Hepatocyte (in vitro differentiated cells): Measurements from ENCODE around the gene MXRA7. TPM values are rescaled to one million over a fixed set of nuclear protein-coding genes. Genes with fewer than 3 reads are reported as not detected.

Experiments
- DNase-seq: peaks from one replicate; pipeline ENCODE4 v3.0.0-alpha.2; 2016; ENCODE audit warnings: low spot score
- H2AFZ ChIP-seq: fragments of 200-600 bp; sonication (generic); 2 replicates; pipeline ENCODE4 v1.6.0; 2016; ENCODE audit warnings: antibody characterized with exemption, mild to moderate bottlenecking
- H3K27ac ChIP-seq: fragments of 200-600 bp; sonication (generic); 2 replicates; pipeline ENCODE4 v1.5.1; 2016; ENCODE audit warnings: mild to moderate bottlenecking
- H3K27me3 ChIP-seq: fragments of 200-600 bp; sonication (generic); 2 replicates; pipeline ENCODE4 v1.6.1; 2016
- H3K36me3 ChIP-seq: fragments of 200-600 bp; sonication (generic); replicated peaks from 2 replicates; pipeline ENCODE4 v1.5.1; 2016; ENCODE audit warnings: low read depth; ENCODE audit not compliant: insufficient read depth
- H3K4me1 ChIP-seq: fragments of 200-600 bp; sonication (generic); 2 replicates; pipeline ENCODE4 v1.5.1; 2016; ENCODE audit warnings: mild to moderate bottlenecking, moderate library complexity; ENCODE audit not compliant: insufficient read depth
- H3K4me2 ChIP-seq: fragments of 200-600 bp; sonication (generic); 2 replicates; pipeline ENCODE4 v1.6.0; 2016
- H3K4me3 ChIP-seq: fragments of 200-600 bp; sonication (generic); 2 replicates; pipeline ENCODE4 v1.5.1; 2016; ENCODE audit warnings: mild to moderate bottlenecking
- H3K79me2 ChIP-seq: fragments of 200-600 bp; sonication (generic); 2 replicates; pipeline ENCODE4 v1.6.0; 2017; ENCODE audit warnings: mild to moderate bottlenecking
- H3K9me2 ChIP-seq: fragments of 200-600 bp; sonication (generic); replicated peaks from 2 replicates; pipeline ENCODE4 v1.6.0; 2017; ENCODE audit warnings: mild to moderate bottlenecking; ENCODE audit not compliant: insufficient read depth
- H3K9me3 ChIP-seq: fragments of 200-600 bp; sonication (generic); 2 replicates; pipeline ENCODE4 v1.5.1; 2016; ENCODE audit warnings: low read depth, mild to moderate bottlenecking
- H4K20me1 ChIP-seq: fragments of 200-600 bp; sonication (generic); 2 replicates; pipeline ENCODE4 v1.6.0; 2016; ENCODE audit warnings: mild to moderate bottlenecking; ENCODE audit not compliant: insufficient read depth, poor library complexity, severe bottlenecking
- CTCF ChIP-seq: fragments of 200-600 bp; sonication (generic); IDR thresholded peaks from 2 replicates; pipeline ENCODE4 v1.5.1; 2016; ENCODE audit warnings: antibody characterized with exemption, mild to moderate bottlenecking; ENCODE audit not compliant: poor library complexity
- EZH2 ChIP-seq: fragments of 200-600 bp; sonication (generic); IDR thresholded peaks from 2 replicates; pipeline ENCODE4 v1.6.1; 2016; ENCODE audit warnings: antibody characterized with exemption, mild to moderate bottlenecking, borderline replicate concordance
- EZH2phosphoT487 ChIP-seq: fragments of 200-600 bp; sonication (generic); IDR thresholded peaks from one replicate; pipeline ENCODE4 v1.6.1; 2018; ENCODE audit warnings: antibody characterized with exemption, mild to moderate bottlenecking, low read depth, moderate library complexity; ENCODE audit not compliant: unreplicated experiment, severe bottlenecking
- WGBS: methylation state at CpG from one replicate; pipeline ENCODE4 v1.1.6; 2016; ENCODE audit warnings: low lambda C conversion rate; ENCODE audit errors: missing lambda C conversion rate; 5-methylcytosine and 5-hydroxymethylcytosine counted together
- polyA plus RNA-seq: library from polyadenylated mRNA; unstranded; fragments of >200 nt; fragmentation: Nextera tagmentation; extraction: Ambion mirVana; gene quantifications from 2 replicates; pipeline ENCODE4 v1.2.1, GENCODE V29; 2016
- total RNA-seq: library from RNA; depleted of rRNA; stranded (reverse); fragments of >200 nt; gene quantifications from 2 replicates; pipeline ENCODE4 v1.2.3, GENCODE V29; 2014

Gene MXRA7
- total and polyA plus RNA-seq, 2 experiments from 2014 or later = 101 to 117 TPM

- no peak overlapping the region for H3K4me2 ChIP-seq
- no peak for TF ChIP-seq CTCF
- TF ChIP-seq EZH2 = no peak
- no peak for TF ChIP-seq EZH2phosphoT487
- H3K4me1 ChIP-seq = no peaks in the 10 kb centered on the region
- 92% methylated on average over 12 of the region's 12 CpGs for WGBS
- no peaks in the 10 kb centered on the region for H3K79me2 ChIP-seq
- no peaks in the 10 kb centered on the region for H3K9me3 ChIP-seq
- H3K9me2 ChIP-seq = no peaks in the 10 kb centered on the region
- no peaks in the 10 kb centered on the region for H4K20me1 ChIP-seq
- no peaks in the 10 kb centered on the region for H3K27me3 ChIP-seq
- H3K4me3 ChIP-seq = no peak overlapping the region
- H2AFZ ChIP-seq = no peak overlapping the region
- DNase-seq = no peak
- no peak overlapping the region for H3K27ac ChIP-seq
- H3K36me3 ChIP-seq = peaks cover 3% of the 10 kb centered on the region
Measured at GRCh38 chr17:76753061-76753961, 42.5 kb upstream of the MXRA7 start.

GRCh38 chr17:76752006-76752405, 41.2 kb upstream of the MXRA7 start:
- H3K27ac ChIP-seq = no peak overlapping the region
- 97% methylated on average over 4 of the region's 4 CpGs for WGBS
- no peak overlapping the region for H3K4me2 ChIP-seq
- no peaks in the 10 kb centered on the region for H3K79me2 ChIP-seq
- H3K36me3 ChIP-seq = no peaks in the 10 kb centered on the region
- TF ChIP-seq EZH2 (no peak), EZH2phosphoT487 (no peak), CTCF (no peak)
- no peaks in the 10 kb centered on the region for H3K9me3 ChIP-seq
- no peaks in the 10 kb centered on the region for H3K9me2 ChIP-seq
- H3K4me1 ChIP-seq = no peaks in the 10 kb centered on the region
- H3K27me3 ChIP-seq = no peaks in the 10 kb centered on the region
- no peak for DNase-seq
- H4K20me1 ChIP-seq = no peaks in the 10 kb centered on the region
- no peak overlapping the region for H3K4me3 ChIP-seq
- no peak overlapping the region for H2AFZ ChIP-seq

DNA sequence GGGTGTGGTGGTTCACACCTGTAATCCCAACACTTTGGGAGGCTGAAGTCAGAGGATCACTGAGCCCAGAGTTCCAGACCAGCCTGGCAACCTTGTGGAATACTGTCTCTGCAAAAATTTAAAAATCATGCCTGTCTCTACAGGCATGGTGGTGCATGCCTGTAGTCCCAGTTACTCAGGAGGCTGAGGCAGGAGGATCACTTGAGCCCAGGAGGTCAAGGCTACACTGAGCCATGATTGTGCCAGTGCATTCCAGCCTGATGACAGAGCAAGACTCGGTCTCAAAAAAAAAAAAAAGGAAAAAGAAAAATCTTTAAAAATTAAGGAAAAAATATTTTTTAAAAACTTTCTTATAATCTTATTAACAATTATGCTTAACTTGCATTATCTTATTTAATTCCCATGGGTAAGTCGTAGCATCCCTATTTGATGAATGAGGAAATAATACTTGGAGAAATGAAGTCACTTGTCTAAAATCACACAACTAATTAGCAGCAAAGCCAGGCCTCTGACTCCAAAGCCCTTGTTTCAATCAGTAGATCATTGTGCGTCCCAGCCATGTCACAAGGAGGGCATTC, 40.7 kb upstream of the MXRA7 start:
- no peak for DNase-seq
- Histone ChIP-seq H3K4me3 (no peak overlapping the region), H3K9me3 (no peaks in the 10 kb centered on the region), H3K36me3 (no peaks in the 10 kb centered on the region), H3K27ac (no peak overlapping the region), H3K9me2 (no peaks in the 10 kb centered on the region), H3K27me3 (no peaks in the 10 kb centered on the region), H3K4me2 (no peak overlapping the region), H2AFZ (no peak overlapping the region), H3K79me2 (no peaks in the 10 kb centered on the region), H3K4me1 (no peaks in the 10 kb centered on the region), H4K20me1 (no peaks in the 10 kb centered on the region)
- TF ChIP-seq EZH2 (no peak), CTCF (no peak), EZH2phosphoT487 (no peak)
- WGBS = 100% methylated on average over 3 of the region's 3 CpGs
